Measurements from ENCODE around the gene MUC20.

- TF ChIP-seq CTCF (IDR thresholded peaks at IDR 0.05; ENCODE audit: low read depth, low read length, missing input control) (no peak), RXRA (IDR thresholded peaks at IDR 0.05) (no peak), YY1 (IDR thresholded peaks at IDR 0.05) (no peak), EGR1 (IDR thresholded peaks at IDR 0.05; ENCODE audit: low read depth in 2 of 2) (no peak), TAF1 (conservative IDR thresholded peaks at IDR 0.05) (no peak)
Measured at GRCh38 chr3:195704433-195704999, 16.3 kb upstream of the MUC20 start.
